CD4-positive, alpha-beta T cell treated with Interleukin-15 for 1 hour (primary cell): Measurements from ENCODE around the gene TAS2R14.

ENCODE experiments used
- DNase-seq: peaks from one replicate; pipeline ENCODE4 v3.0.0-alpha.2; 2020

Gene TAS2R14

GRCh38 chr12:10901427-10901826, 37.6 kb downstream of the TAS2R14 start:
- no peak for DNase-seq

DNA sequence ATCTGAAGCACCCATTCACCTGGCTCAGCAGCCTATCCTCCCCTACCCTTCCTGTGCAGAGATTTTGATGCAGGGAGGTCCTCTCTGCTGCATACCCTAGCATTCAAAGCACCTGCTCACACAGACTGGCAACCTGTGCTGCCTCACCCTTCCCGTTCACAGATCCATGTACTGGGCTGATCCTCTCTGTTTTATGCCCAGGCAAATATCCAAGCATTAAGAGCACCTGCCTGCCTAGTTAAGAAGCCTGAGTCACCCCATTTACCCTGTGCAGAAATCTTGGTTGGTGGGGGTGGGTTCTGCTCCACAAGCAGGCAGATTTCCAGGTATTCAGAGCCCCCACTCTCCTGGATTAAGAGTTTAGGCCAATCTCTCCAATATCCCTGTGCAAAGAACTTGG, 38.1 kb downstream of the TAS2R14 start:
- no peak for DNase-seq

DNA sequence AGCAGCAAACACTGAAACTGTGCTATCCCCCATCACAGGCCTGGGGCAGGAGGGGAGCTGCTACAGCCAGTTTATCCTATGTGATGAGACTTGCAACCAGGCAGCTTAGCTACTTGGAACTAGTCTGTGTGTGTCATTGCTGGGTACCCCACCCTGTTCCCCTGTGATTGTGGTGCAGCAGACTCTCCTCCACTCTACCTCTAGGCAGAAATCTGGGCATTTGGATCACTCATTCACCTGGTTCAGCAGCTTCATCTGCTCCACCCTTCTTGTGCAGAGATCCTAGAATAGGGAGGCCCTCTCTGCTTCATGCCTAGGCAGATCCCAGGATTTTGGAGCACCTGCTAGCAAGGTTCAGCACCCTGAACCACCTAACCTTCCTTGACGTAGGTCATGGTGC, 38.5 kb downstream of the TAS2R14 start:
- DNase-seq = no peak

- DNase-seq = no peak
Measured at GRCh38 chr12:10896854-10897253, 42.2 kb downstream of the TAS2R14 start.

- DNase-seq = no peak
Measured at GRCh38 chr12:10891937-10892336, 47.1 kb downstream of the TAS2R14 start.

- no peak for DNase-seq
Measured at GRCh38 chr12:10889226-10889625, 49.8 kb downstream of the TAS2R14 start.
